Activated CD8-positive, alpha-beta T cell treated with anti-CD3 and anti-CD28 coated beads for 36 hours (primary cell): Measurements from ENCODE around the gene SPACDR. TPM values are rescaled to one million over a fixed set of nuclear protein-coding genes. Genes with fewer than 3 reads are reported as not detected.
A peak's percentile ranks its signal among the peaks of the same experiment; 100 is the strongest.

Experiments
- ATAC-seq: fragments of 200-7000 bp; cut with Tn5 transposase; one replicate; pipeline ENCODE4 v1.10.0; 2021; ENCODE audit warnings: mild to moderate bottlenecking, moderate library complexity
- CTCF ChIA-PET: fragments of 350-600 bp; sonication (Branson Sonifier 250); formaldehyde crosslinking; loops from one replicate; lab custom pipeline; 2021; ENCODE audit warnings: antibody characterized with exemption; lab: Charles Lee
- POLR2A ChIA-PET: fragments of 350-600 bp; sonication (Branson Sonifier 250); formaldehyde crosslinking; loops from one replicate; lab custom pipeline; 2021; ENCODE audit warnings: antibody characterized with exemption; lab: Charles Lee
- DNase-seq: peaks from one replicate; pipeline ENCODE4 v3.0.0-alpha.2; 2020
- H3K27ac Mint-ChIP-seq: one replicate; pipeline ENCODE4 v1.8.0; 2021; ENCODE audit warnings: mild to moderate bottlenecking, mixed read lengths
- H3K27me3 Mint-ChIP-seq: one replicate; pipeline ENCODE4 v1.8.0; 2021; ENCODE audit warnings: mixed read lengths
- H3K36me3 Mint-ChIP-seq: one replicate; pipeline ENCODE4 v1.8.0; 2021; ENCODE audit warnings: low read depth, mixed read lengths
- H3K4me1 Mint-ChIP-seq: one replicate; pipeline ENCODE4 v1.8.0; 2021; ENCODE audit warnings: low read depth, mixed read lengths
- H3K4me3 Mint-ChIP-seq: one replicate; pipeline ENCODE4 v1.8.0; 2021; ENCODE audit warnings: mild to moderate bottlenecking, moderate library complexity, mixed read lengths
- H3K9me3 Mint-ChIP-seq: one replicate; pipeline ENCODE4 v1.8.0; 2021; ENCODE audit warnings: mixed read lengths
- CTCF ChIP-seq: fragments of 200-600 bp; IDR thresholded peaks from one replicate; pipeline ENCODE4 v1.8.0; 2022; ENCODE audit warnings: antibody characterized with exemption, mild to moderate bottlenecking
- intact Hi-C: fragments of 100-400 bp; cut with micrococcal nuclease; formaldehyde crosslinking; loops from one replicate; pipeline ENCODE4 v1.10.0; 2022
- total RNA-seq, 2 experiments: library from RNA; stranded (reverse); gene quantifications; one replicate each; pipeline ENCODE4 v1.2.3, GENCODE V29; 2021

Gene SPACDR
- total RNA-seq, 2 experiments from 2014 or later = 3.7 to 4.6 TPM

DNA sequence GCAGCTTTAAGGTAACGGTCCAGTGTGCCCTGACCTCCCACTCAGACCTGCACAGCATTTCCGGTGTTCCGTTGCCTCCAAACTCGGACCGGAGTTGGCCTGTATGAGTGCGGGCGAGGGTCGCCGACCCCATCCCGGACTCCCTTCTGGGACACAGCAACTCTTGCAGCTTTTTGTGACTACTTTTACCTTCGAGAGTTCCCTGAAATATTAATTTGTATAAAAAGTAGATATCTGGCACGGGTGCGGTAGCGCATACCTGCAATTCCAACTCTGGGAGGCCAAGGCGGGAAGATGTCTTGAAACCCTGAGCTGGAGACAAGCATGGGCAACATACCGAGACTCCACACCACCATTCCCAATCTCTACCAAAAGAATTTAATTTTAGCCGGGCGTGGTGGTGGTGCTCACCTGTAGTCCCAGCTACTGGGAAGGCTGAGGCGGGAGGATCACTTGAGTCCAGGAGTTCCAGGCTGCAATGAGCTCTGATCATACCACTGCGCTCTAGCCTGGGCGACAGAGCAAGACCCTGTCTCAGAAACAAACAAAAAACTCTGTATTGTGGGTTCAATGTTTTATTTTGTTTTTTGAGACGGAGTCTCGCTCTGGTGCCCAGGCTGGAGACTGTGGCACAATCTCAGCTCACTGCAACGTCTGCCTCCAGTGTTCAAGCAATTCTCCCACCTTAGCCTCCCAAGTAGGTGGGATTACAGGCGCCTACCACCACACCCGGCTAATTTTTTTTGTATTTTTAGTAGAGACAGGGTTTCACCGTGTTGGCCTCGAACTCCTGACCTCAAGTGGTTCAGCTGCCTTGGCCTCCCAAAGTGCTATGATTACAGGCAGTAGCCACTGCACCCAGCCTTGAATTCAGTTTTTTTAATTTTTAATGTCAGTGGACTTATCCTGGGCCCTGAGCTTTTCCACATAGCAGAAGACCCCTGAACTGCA lies 26.6 kb downstream of the SPACDR start:
- ATAC-seq (no peak), DNase-seq (no peak)
- Mint-ChIP-seq H3K36me3 (peaks cover 31% of the 10 kb centered on the region), H3K9me3 (no peaks in the 10 kb centered on the region), H3K27me3 (no peaks in the 10 kb centered on the region), H3K27ac (peak overlapping the region; percentile 97), H3K4me1 (peaks cover 25% of the 10 kb centered on the region), H3K4me3 (peak overlapping the region; percentile 31)
- intact Hi-C loops = no loop called here
- CTCF ChIA-PET = interaction anchor here (0.7 to 1.3 kb wide), 5 partner anchors 13 to 254 kb away, joined by 3 to 6 read pairs (median 3); no protein-coding TSS in a partner anchor
- POLR2A ChIA-PET = interaction anchor here (0.6 to 3.1 kb wide), 8 partner anchors 7 to 112 kb away, joined by 3 to 12 read pairs (median 6); partner anchors contain the start of genes TSC22D4 and ZCWPW1
- no peak for TF ChIP-seq CTCF

GRCh38 chr7:100435401-100436304 lies 28.4 kb downstream of the SPACDR start:
- peaks cover 37% of the 10 kb centered on the region for H3K4me1 Mint-ChIP-seq
- no peaks in the 10 kb centered on the region for H3K9me3 Mint-ChIP-seq
- intact Hi-C loops = no loop called here
- H3K4me3 Mint-ChIP-seq = peak overlapping the region; percentile 92
- POLR2A ChIA-PET = interaction anchor here (0.9 to 3.1 kb wide), 9 partner anchors 8 to 135 kb away, joined by 3 to 12 read pairs (median 5); partner anchors contain the start of genes TSC22D4 and ZCWPW1
- TF ChIP-seq CTCF = no peak
- peaks cover 45% of the 10 kb centered on the region for H3K36me3 Mint-ChIP-seq
- DNase-seq (peak; percentile 58), ATAC-seq (peak; percentile 15)
- CTCF ChIA-PET = interaction anchor here (1.0 to 1.4 kb wide), 4 partner anchors 12 to 47 kb away, joined by 3 to 5 read pairs (median 4); no protein-coding TSS in a partner anchor
- no peaks in the 10 kb centered on the region for H3K27me3 Mint-ChIP-seq
- peak overlapping the region; percentile 97 for H3K27ac Mint-ChIP-seq

DNA sequence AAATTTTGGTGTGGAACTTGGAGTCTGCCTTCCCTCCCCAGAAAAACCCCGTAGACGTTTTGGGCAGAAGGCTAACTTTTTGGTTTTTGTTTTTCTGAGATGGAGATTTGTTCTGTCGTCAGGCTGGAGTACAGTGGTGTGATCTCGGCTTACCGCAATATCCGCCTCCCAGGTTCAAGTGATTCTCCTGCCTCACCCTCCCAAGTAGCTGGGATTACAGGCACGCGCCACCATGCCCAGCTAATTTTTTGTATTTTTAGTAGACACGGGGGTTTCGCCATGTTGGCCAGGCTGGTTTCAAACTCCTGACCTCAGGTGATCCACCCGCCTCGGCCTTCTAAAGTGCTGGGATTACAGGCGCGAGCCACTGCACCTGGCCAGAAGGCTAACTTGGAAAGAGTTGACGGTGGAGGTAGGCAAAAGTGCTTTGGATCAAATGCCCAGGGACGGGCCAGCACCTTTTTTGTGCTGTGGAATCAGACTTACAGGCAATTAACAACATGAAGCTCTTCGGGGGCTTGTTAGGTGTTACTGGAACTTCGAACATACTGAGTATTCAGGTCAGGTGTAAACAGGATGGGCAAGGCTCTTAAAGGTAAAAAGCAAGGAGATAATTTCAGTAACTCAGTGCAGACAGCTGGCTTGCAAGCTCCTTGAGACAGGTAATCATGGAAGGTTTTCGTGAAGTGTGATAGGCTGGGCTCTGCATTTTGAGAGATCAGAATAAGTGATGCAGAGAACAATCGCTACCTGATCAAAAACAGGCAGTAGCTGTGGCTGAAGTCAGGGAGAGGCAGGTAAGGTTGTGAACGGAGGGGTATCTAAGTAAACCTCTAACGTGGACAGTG lies 29.5 kb downstream of the SPACDR start:
- Mint-ChIP-seq H3K36me3 (peaks cover 52% of the 10 kb centered on the region), H3K27ac (peak overlapping the region; percentile 97), H3K4me1 (peaks cover 37% of the 10 kb centered on the region), H3K9me3 (no peaks in the 10 kb centered on the region), H3K4me3 (peak overlapping the region; percentile 92), H3K27me3 (no peaks in the 10 kb centered on the region)
- no peak for ATAC-seq
- POLR2A ChIA-PET = interaction anchor here (0.7 to 3.1 kb wide), 6 partner anchors 10 to 339 kb away, joined by 3 to 11 read pairs (median 4); partner anchors contain the start of gene TSC22D4
- TF ChIP-seq CTCF = no peak
- intact Hi-C loops = no loop called here
- CTCF ChIA-PET = interaction anchor here (0.7 to 1.4 kb wide), 3 partner anchors 10 to 48 kb away, joined by 3 to 5 read pairs (median 4); no protein-coding TSS in a partner anchor
- DNase-seq = no peak

- Mint-ChIP-seq H3K4me1 (peaks cover 37% of the 10 kb centered on the region), H3K27me3 (no peaks in the 10 kb centered on the region), H3K9me3 (no peaks in the 10 kb centered on the region), H3K27ac (peak overlapping the region; percentile 97), H3K36me3 (peaks cover 54% of the 10 kb centered on the region), H3K4me3 (peak overlapping the region; percentile 92)
- intact Hi-C loops = no loop called here
- ATAC-seq (no peak), DNase-seq (no peak)
- no peak for TF ChIP-seq CTCF
- ChIA-PET CTCF (interaction anchor here (0.7 kb wide), 1 partner anchor 16 kb away, joined by 3 read pairs; no protein-coding TSS in a partner anchor), POLR2A (interaction anchor here (0.8 to 1.6 kb wide), 5 partner anchors 11 to 68 kb away, joined by 3 to 4 read pairs (median 3); partner anchors contain the start of gene TSC22D4)
Observed at GRCh38 chr7:100433592-100434296, 30.3 kb downstream of the SPACDR start.
